Epithelial cell of proximal tubule (primary cell): ENCODE results near the gene KRT38. TPM values are rescaled to one million over a fixed set of nuclear protein-coding genes. Genes with fewer than 3 reads are reported as not detected.
"Not testable (repeated sequence)": the region's sequence is repeated elsewhere in the genome, so short reads cannot be mapped to it uniquely, and the experiment has no call there.

Experiments
- DNase-seq: peaks from one replicate; pipeline ENCODE4 v3.0.0-alpha.2; 2011; ENCODE audit warnings: low read depth
- H3K4me3 ChIP-seq: 2 replicates; pipeline ENCODE4 v1.5.1; 2011; ENCODE audit warnings: low read depth, mild to moderate bottlenecking, low read length
- CTCF ChIP-seq: conservative IDR thresholded peaks from 2 replicates; pipeline ENCODE4 v1.5.1; 2012; ENCODE audit warnings: low read depth, mild to moderate bottlenecking, low read length
- total RNA-seq: library from RNA; depleted of rRNA; stranded (reverse); fragments of >200 nt; gene quantifications from 2 replicates; pipeline ENCODE4 v1.2.3, GENCODE V29; 2015

Gene KRT38
- total RNA-seq, 1 donor from 2014 or later = not detected

GRCh38 chr17:41428591-41429291 is 12.0 kb downstream of the KRT38 start:
- no peak for DNase-seq
- no peak overlapping the region for H3K4me3 ChIP-seq
- TF ChIP-seq CTCF = no peak

- TF ChIP-seq CTCF = no peak
- no peak for DNase-seq
- no peak within 1 kb of the TSS for H3K4me3 ChIP-seq
These were observed 16.6 kb downstream of the KRT38 start, which contains the start of gene KRT37 for GRCh38 chr17:41424111-41424635. Gene KRT37, minus strand, starts transcription at chr17:41424585. Its CDS starts 62 bp downstream, at chr17:41424523.

GRCh38 chr17:41422586-41422985 is 18.2 kb downstream of the KRT38 start:
- not testable (repeated sequence) for DNase-seq, H3K4me3 ChIP-seq

- no peak overlapping the region for H3K4me3 ChIP-seq
- no peak for DNase-seq
- TF ChIP-seq CTCF = no peak
These were observed 19.2 kb downstream of the KRT38 start for GRCh38 chr17:41421617-41422016.

GRCh38 chr17:41421116-41421515 is 19.7 kb downstream of the KRT38 start:
- peak; percentile 78 for DNase-seq
- no peak for TF ChIP-seq CTCF
- H3K4me3 ChIP-seq = no peak overlapping the region

- no peak overlapping the region for H3K4me3 ChIP-seq
- TF ChIP-seq CTCF = no peak
- DNase-seq = no peak
These were observed 20.6 kb downstream of the KRT38 start for GRCh38 chr17:41420134-41420533.

- TF ChIP-seq CTCF = no peak
- H3K4me3 ChIP-seq = no peak overlapping the region
- DNase-seq = no peak
These were observed 21.1 kb downstream of the KRT38 start for GRCh38 chr17:41419716-41420115.
